Stimulated activated CD4-positive, alpha-beta T cell treated with anti-CD3 and anti-CD28 coated beads, Interleukin-2, amount 100 ng/mL, for 4 hours (primary cell): ENCODE data around the gene STRADA.

Experiments used
- DNase-seq: peaks from one replicate; pipeline ENCODE4 v3.0.0-alpha.2; 2020; ENCODE audit warnings: low read depth

The STRADA gene

DNA sequence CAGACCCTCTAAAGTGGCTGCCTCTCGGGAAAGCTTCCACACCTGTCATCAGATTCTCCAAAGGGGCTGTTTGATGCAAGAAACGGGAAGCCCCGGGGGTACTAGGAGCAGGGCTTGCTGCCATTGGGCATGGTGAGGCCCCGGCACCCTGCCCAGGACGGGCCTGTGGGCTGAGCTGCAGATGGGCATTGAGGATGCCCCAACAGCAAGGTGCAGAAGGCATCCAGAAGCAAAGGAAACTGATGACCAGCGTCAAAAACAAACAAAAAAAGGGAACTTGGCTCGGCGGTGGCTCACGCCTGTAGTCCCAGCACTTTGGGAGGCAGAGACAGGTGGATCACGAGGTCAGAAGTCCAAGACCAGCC is 40.2 kb downstream of the STRADA start:
- DNase-seq, result no peak

DNA sequence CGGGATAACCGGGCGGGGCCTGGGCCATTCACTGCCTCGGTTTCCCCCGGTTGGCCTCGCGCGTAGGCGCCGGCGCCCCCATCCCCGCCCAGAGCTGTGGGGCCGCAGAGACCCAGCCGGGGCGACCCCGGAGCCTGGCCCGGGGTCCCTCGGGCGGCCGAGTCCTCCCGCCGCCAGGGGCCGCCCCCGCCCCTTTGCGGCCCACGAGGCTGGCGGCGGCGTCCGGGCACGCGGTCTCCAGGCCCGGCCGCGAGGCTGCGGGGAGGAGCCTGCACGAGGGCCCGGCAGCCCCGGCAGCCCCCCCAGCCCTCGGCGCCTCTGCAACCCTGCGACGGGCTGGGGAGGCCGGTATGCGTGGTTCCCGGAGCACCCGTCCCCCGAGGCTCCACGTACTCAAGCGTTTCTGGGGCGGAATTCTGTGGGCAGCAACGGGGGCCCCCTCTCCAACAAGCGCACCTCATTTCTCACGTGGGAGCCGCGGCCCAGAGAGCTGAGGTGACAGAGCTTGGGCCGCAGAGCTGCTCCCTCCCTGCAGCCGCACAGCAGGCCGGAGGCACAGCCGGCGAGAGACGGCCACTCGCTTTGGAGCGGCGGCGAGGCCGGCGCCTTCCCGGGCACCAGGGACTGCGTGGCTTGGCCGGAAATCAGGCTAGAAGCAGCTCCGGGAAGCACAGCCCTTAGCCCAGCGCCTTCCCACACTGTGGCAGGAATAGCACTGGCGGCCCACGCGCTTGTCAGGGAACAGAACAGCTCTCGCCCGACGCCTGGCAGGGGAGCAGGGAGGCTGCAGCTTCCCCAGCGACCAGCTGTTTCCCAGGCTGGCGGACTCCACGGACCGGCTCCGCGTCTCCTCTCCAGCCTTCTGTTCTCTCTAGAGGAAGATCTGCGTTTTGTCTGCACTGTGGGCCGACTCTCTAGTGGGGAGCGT is 40.8 kb downstream of the STRADA start:
- no peak for DNase-seq

DNA sequence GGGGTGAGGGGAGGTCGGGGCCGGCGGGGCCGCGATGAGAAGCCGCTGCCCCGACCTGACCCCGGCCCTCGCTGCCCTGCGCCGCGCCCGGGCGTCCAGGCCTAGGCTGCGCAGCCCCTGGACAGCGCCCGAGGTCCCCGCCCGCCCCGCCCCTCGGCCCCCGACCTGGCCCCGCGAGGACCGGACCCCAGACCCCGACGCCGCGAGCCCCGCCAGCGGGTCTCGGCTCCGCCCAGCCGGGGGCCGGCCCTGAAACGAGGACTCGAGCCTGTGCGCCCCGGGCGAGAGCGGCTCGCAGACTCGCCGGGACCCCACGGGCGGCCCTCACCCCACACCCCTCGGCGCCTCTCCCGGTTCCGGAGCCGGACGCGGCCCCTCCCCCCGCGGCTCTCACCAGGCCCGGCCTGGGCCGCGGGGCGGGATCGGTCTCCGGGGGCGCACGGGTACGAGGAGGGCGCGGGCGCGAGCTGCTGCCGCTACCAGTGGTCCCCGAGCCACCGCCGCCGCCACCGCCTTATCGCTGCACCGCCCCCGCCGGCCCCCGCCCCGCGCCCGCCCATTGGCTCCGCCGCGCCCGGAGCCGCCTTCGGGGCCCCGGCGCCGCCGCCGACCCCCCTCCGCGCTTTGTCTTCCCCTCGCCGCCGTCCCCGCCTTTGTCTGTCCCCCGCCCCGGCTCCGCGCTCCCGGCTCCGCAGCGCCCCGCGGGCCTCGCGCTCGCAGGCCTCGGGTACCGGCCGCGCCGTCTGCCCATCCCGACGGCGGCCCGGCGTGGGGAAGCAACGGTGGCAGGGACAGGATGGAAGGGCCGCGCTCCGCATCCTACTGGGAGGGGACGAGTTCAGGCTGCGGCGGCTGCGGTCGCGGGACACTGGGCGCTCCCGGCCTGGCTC is 41.7 kb downstream of the STRADA start, which contains the start of gene LIMD2:
LIMD2 (minus strand) TSS at position 488 of the 890 bp plus-strand sequence. CDS start 827 bp downstream, outside the sequence.
- DNase-seq, result peak; percentile 81

DNA sequence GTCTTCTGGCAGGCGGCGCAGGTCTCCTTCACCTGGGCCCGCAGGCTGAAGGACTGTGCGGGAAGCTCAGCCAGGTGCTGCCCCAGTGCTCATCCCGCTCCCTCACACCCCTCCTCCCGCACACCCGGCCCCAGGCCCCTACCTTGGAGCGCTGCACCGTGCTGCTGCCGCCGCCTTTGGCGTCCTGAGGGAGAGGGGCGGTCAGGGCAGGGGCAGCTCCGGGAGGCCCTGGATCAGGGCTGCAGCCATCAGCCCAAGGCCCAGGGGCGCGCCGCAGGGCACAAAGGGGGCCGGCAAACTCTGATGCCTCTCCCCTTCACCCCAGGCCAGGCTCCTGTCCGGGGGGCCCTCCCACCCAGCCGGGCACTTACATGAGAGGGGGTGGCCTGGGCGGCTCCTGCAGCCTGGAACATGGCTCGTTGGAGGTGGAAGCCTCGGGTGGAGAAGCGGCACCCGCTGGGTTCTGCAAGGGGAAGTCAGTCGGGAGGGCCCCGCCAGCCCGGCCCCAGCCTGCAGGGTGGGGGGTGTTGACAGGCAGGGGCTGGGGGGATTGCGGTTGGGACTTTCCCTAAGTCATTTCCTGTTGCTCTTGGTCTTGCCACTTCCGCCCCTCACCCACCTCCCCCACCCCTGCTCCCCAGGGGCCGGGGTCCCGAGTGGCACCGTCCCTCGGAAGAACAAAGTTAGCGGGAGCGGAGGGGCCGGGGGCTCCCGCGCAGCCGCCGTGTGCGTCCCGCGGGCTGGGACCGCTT is 42.5 kb downstream of the STRADA start:
- DNase-seq, result peak; percentile 74

DNA sequence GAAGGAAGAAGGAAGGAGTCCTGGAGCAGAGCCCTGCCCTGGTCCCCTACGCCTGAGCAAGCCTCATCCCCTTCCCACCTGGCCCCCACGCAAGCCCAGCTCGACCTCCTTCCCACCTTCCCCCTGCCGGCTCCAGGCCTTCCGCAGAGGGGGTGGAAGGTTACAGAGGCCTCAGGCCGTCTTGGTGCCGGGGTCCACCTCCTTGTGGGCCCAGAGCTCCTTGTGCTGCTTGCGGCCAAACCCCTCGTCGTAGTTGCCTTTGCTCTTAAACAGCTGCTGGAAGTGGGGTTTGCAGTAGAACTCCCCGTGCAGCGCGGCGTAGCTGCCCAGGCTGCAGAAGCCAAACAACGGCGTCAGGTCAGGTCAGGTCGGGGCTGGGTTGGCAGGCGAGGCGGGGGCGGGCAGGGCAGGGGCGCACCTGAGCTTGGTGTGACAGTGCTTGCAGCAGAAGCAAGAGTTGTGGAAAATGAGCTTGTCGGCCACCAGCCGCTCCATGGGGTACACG is 43.2 kb downstream of the STRADA start:
- no peak for DNase-seq

DNA sequence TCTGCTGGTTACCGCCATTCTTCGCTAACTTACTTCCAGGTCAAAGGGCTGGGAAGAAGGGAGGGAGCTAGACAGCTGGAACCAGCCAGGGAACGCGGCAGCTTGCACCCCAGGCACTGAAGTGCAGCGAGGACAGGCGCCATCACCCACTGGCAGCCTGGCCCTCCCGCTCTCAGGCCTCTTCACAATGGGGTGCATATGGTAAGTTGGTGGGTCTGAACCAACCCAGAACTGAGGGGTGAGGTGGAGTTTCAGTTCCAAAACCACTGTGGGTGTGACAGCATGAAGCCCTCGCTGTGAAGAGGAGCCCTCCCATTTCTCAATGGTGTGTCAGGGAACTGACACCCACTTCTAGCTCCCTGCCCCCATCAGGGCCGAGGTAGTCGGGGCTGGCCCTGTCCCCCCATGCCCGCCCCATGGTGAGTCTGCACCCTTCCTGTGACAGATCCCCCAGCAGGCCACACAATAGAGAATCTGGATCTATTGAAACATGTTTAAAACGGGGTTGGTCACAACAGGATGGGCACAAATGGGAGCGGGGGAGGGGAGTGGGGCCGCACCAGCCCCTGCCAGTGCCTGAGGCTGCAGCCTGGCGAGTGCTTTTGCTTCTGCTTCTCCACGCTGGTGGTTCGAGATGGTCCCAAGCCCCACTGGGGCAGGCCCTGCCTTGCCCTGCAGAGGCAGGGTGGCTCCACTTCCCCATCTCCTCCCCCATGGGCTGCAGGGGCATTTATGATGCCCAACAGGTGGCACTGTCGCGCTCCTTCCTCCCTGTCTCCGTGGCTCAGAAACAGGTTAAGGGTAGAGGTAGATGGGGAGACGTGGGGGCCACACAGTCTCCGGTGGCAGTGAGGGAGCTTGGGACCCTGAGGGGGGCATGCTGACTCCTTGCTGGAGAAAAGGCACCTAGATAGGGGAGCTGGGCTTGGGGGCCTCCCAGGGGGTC is 44.0 kb downstream of the STRADA start:
- peak; percentile 69 for DNase-seq

DNA sequence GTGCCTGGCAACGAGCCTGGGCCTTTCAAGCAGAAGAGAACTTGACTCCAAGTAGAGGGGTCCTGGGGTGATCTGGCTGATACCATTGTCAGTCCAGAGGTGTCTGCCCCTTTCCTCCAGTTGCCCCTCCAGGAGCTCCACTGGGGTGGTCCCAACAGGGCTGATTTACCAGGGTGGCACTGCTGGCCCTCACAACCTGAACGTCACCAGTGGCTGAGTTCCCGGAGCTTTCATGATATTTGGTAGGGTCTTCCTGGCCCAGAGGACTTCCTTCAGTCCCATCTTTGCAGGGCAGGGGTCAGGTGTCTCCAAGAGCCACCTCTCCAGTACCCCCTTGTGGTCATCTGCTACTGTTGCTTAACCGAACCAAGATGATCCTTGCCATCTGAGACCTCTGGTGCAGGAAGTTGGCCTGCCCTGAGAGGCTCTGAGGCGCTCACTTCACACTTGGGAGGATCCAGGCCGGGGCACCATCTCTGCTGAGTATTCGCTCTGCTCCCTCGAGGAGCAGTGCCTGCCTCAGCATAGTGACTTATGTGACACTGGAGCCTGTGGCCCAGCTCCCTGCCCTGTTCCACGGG is 45.1 kb downstream of the STRADA start:
- no peak for DNase-seq

DNA sequence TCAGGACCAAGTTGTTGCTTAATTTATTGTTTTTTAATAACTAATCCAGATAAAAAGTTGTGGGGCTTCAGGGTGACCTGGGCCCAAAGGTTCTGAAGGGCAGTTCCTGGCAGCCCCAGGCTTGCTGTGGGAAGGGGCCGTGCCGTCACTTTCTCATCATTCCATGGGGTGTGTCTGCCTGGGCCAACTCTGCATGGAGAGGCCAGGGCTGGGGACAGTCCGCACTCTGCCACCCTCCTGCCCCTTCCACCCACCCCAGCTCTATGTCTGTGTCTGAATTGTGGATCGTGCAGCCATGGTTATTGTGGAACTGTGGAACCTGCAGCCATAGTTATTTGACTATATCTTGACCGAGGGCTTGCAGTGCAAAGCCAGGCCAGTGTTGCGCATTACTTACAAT is 45.7 kb downstream of the STRADA start:
- DNase-seq, result no peak

DNA sequence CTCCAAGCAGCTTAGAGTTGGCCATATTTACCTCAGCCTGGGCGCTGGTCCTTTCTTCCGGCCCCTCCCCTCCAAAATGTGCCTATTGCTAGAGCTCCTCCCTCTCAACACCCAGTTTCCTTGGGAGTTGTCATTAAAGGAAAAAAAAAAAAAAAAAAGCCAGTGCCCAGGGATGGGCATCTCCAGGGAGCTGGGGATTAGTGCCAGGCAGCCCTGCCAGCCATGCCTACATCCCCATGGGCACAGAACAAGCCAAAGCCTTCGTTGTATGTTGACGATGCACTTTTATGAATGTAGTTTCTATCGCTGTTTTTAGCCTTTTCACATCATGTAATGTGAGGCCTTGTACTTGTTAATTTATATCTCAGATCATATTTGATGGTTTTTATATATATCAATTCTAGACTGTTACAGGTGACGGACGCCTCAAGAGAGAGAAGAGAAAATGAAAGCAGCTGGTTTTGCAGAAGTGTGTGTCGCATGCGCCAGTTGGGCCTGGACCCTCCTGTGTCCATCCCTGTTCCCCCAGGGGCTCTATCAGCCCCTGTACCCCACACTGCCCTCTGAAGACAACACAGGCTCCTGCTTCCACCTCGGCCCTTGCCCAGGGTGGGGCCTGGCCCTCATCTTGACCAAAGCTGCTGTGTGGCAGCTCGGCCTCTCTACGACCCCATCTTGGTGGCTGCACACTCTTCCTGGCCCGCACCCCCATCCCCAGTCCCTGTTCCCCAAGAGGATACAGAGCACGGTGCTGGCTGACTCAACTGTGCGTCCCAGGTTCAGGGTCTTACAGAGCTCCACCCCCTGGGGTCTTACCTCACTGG is 46.4 kb downstream of the STRADA start:
- DNase-seq, result no peak

DNA sequence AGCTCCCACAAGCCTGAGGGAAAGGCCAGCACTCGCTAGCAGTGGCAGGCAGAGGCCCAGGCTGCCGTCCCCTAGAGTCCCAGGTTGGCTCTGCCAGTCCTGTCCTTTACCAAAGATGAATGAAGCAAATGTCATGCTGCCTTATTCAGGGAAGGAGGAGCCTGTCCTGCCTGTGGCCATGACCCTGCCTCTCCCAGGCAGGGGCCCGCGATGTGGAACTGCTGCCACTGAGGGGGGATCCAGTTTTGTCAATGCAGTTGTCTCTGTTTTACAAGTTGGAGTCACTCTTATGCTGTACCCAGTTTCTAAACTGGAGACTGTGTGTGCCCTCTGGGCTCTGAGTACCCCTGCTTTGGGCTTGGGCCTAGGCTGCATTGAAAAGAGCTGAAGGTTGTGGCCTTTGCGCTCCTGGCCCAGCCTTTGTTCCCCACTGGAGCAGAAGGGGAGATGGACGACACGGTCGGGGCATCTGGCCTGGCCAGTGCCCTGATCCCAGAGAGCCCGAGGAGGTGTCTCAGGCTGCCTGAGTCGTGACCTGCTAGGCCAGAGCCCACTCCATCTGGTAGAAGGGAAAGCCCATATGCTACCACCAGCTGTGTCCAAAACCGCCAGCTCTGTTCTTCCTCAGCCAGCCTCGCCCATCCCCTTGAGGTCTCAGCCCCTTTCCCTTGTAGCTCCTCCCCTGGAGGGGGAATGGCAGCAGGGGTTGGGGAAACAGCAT is 47.2 kb downstream of the STRADA start:
- DNase-seq, result no peak

DNA sequence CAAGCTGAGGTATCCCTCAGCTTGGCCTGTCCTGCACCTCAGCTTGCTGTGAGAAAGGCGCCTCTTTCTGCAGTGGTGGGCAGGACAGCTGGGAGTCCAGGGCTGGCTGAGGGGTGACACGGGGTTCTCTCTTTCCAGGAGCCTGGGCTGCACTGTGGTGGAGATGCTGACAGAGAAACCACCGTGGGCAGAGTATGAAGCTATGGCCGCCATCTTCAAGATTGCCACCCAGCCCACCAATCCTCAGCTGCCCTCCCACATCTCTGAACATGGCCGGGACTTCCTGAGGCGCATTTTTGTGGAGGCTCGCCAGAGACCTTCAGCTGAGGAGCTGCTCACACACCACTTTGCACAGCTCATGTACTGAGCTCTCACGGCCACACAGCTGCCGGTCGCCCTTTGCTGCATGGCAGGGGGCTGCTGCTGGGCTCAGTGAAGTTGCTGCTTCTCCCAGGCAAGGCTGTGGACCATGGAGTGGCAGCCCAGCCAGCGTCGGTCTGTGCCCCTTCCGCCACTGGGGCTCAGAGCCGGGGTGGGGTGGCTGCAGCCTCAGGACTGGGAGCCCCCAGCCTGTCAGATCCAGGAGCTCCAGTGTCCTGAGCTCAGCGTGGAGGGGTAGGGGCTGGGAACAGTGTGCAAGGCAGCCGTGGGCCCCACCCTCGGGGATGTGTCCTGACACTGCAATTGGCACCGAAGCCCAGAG is 48.0 kb downstream of the STRADA start:
- no peak for DNase-seq

DNA sequence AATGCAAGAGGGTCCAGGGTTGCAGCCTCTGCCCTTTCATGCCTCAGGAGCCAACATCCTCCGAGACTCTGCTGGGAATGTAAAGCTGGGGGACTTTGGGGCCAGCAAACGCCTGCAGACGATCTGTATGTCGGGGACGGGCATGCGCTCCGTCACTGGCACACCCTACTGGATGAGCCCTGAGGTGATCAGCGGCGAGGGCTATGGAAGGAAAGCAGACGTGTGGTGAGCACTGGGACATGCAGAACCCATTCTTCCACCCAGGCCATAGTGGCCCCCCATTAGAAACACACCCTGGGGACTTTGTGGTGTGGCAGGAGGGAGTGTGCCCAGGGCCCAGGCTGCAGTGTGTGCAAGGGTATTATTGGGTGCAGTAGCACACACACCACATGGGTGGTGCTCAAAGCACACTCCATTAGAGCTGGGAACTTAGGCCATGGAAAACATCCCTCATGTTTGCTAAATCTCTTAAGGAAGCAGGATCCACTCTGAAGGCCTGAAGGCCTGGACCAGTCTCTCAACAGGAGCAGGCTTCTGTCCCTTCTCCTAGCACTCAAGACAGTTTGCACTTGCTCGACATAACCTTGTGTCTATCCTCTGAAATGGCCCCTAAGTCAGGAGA is 49.3 kb downstream of the STRADA start:
- no peak for DNase-seq

DNA sequence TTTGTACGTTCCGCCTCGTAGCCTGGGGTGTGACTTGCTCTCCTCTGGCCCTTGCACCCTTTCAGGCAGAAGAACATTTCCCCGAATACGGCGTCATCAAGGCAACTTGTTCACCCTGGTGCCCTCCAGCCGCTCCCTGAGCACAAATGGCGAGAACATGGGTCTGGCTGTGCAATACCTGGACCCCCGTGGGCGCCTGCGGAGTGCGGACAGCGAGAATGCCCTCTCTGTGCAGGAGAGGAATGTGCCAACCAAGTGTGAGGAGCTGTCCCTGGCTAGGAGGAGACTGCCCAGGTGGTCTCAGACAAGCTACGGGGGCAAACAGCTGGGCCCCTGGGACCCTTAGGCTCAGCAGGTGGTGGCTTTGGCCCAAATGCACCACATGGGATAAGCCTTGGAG is 52.1 kb downstream of the STRADA start:
- DNase-seq, result no peak

DNA sequence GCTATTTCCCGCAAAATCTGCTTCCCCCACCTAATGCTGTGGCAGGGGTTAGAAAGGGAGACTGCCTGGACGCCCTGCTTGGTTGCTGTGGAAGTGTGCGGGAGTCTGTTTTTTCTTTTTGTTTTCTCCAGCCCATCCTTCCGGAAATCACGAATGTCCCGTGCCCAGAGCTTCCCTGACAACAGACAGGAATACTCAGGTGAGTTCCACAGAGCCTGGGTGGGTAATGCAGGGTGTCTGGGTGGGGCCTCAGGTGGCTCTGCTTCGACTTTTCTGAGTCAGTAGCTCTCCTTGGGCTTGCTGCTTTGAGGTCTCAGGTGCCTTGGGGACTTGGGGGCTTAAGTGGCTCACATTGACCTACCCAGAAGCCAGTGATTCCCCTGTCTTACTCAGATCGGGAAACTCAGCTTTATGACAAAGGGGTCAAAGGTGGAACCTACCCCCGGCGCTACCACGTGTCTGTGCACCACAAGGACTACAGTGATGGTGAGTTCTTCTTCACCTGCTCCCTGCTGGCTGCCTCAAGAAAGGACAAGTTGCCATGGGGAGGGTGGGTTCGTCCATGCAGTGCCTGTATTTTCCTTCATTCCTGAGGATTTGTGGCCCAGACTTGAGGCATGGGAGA is 53.1 kb downstream of the STRADA start:
- DNase-seq, result no peak

DNA sequence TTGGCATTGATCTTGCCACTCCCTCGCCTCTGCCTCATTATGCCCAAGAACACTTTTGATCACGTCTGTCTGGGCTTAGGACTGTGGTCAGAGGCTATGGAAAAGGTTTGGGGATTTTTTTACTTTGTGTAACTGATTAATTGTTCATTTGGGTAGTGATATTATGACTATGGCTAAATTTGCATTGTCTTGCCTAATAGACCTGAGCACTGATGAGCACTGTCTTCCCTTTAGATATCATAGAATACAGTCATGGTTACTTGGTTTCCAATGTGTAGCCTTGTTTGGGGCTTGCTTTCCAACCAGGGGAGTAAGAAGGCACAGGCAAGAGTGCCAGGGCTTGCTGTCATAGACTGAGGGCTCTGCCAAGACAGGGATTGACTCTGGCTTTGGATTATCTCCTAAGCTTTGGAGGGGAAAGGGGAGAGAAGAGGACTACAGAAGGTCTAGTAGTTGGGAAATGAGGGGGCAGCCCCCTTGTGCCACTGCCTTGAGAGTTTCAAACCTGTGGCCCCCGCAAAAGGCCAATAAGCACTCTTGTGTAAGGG is 55.4 kb downstream of the STRADA start:
- no peak for DNase-seq

DNA sequence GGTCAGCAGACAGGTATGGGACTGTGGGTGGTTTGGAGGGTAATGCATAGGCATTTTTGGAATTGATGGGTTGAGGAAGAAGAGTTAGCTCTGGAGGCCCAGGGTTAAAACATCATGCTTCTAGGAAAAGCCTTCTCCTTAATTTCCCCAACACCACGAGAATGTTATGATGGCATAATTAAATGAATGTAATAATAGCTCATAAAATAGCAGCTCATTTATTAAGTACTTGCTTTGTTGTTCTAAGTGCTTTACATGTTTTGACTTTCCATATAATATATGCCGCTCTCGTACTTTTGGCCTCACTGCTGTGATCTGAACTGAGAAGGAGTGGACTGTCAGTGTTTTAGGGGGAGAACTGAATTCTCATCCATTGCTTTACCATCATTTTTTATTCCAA is 56.0 kb downstream of the STRADA start:
- DNase-seq, result no peak

DNA sequence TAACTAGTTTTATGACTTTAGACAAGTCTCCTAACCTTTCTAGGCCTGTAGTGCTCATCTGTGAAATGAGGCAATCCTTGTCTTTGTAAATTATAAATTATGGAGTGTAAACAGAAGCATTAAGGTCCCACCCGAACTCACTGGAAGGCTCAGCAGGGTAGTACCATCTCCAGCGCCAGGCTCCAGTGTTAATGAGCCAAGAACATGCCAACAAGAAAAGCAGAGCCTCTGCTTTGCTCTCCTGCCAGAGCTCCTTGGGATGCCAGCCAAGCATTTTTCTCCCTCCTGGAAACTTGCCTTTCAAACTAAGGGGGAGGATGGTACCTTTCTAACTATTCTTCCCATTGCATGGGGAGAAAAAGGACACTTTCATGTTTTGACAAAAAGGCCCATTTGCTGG is 56.6 kb downstream of the STRADA start:
- no peak for DNase-seq
